Gastrocnemius medialis (tissue), 4 donors: Measurements from ENCODE around the gene FLNC.

Source experiments
- POLR2A ChIP-seq, 2 donors: fragments of 450-650 bp; IDR thresholded peaks; one replicate each; pipeline ENCODE4 v1.6.1; 2017; ENCODE audit warnings: antibody characterized with exemption in 2 of 2, mild to moderate bottlenecking in 2 of 2, moderate library complexity in 2 of 2
- TF ChIP-seq, protein P1 (sequence below), 5 experiments: fragments of 450-650 bp in 3 of 5; fragments of 200-600 bp in 2 of 5; sonication (generic) in 2 of 5; IDR thresholded peaks in 4 of 5; conservative IDR thresholded peaks in 1 of 5; 1 replicate in 4 of 5; 2 replicates in 1 of 5; pipeline ENCODE4 v1.5.1; 2016 to 2019; ENCODE audit warnings: antibody characterized with exemption in 5 of 5, mild to moderate bottlenecking in 3 of 5, moderate library complexity in 3 of 5

DNA sequence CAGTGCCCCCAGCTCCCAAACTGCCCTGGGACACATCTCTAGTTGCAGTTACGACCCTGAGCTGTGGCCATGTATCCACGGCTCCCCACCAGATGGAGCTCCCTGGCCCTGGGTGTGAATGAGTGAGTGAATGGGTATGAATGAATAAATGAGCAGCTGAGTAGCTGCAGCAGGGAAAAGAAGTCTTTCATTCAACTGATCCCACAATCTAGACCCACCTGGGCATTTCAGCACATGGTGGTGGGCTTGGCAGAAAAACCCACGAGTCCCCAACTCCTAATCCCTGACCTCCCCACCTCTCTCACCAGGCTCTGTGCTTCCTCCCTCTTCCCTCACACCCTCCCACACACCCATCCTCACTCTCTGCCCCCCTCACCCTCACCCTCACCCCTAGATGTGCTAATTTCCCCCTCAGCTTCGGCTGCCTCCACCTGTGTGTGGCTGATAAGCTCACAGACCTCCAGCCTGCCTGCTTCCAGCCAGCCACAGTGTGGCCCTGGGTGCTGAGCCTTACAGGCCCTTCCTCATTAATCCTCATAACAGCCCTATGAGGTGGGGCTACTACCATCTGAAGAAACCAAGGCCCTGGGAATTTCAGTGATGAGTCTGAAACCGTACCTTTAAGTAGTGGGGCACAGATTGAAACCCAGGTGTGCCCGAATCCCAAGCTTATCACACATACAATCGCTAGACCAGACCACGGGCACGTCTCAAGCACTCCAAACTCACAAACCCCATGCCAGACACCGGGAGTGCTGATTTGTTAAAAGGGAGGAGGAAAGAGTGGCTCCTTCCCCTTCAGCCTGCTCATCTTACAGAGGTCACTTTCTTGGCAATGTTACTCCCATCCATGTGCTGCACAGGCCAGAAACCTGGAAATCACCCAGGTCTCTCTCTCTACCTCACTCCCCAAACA is 30.2 kb downstream of the FLNC start:
- TF ChIP-seq, protein P1, sequence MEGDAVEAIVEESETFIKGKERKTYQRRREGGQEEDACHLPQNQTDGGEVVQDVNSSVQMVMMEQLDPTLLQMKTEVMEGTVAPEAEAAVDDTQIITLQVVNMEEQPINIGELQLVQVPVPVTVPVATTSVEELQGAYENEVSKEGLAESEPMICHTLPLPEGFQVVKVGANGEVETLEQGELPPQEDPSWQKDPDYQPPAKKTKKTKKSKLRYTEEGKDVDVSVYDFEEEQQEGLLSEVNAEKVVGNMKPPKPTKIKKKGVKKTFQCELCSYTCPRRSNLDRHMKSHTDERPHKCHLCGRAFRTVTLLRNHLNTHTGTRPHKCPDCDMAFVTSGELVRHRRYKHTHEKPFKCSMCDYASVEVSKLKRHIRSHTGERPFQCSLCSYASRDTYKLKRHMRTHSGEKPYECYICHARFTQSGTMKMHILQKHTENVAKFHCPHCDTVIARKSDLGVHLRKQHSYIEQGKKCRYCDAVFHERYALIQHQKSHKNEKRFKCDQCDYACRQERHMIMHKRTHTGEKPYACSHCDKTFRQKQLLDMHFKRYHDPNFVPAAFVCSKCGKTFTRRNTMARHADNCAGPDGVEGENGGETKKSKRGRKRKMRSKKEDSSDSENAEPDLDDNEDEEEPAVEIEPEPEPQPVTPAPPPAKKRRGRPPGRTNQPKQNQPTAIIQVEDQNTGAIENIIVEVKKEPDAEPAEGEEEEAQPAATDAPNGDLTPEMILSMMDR (IDR thresholded peaks at IDR 0.05 in 4 of 5, conservative IDR thresholded peaks at IDR 0.05 in 1 of 5): peak in 2 of 5 experiments; percentile 20 to 31
- TF ChIP-seq POLR2A (IDR thresholded peaks at IDR 0.05): peak in 1 of 2 donors; percentile 4
